ENCODE measurements around the gene CCNE1.

CCNE1 gene

DNA sequence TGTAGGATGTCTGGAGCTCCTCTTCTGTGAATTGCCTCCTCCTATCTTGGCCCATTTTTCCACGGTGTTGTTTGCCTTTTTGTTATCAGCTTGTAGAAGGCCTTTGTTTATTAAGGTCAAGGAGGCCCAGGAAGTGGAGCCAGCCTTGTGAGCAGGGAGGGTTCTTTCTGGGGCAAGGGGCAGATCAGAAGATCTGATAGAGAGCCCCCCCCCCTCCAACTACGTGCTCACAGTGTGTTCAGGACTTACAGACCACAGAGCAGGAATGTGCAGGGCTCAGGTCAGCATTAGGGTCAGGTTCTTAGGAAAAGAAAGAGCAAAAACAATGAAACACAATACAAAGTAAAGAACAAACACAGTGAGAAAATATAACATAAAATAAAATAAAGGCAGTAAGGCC, 59.4 kb downstream of the CCNE1 start:
- Histone ChIP-seq H3K79me2 (ENCODE audit: insufficient read depth, low read length) (no peaks in the 10 kb centered on the region), H3K4me1 (ENCODE audit: insufficient read depth, low read length) (peaks cover 2% of the 10 kb centered on the region; the same call in 1 of the 2 replicates), H3K9me3 (ENCODE audit: insufficient read depth, low read length, severe bottlenecking) (no peaks in the 10 kb centered on the region), H2AFZ (ENCODE audit: low read depth, low read length) (no peak overlapping the region), H3K9ac (ENCODE audit: low read depth, low read length) (no peak overlapping the region), H3K4me2 (ENCODE audit: insufficient read depth, low read length) (no peak overlapping the region), H3K4me3 (ENCODE audit: low read depth in 1 of 2, low read length in 2 of 2) (no peak overlapping the region), H4K20me1 (ENCODE audit: insufficient read depth, low read length) (no peaks in the 10 kb centered on the region), H3K27me3 (ENCODE audit: insufficient read depth, low read length, poor library complexity) (peaks cover under 1% of the 10 kb centered on the region), H3K27ac (ENCODE audit: low read length) (no peak overlapping the region), H3K36me3 (ENCODE audit: insufficient read depth, low read length) (no peaks in the 10 kb centered on the region)
- TF ChIP-seq, protein P1, sequence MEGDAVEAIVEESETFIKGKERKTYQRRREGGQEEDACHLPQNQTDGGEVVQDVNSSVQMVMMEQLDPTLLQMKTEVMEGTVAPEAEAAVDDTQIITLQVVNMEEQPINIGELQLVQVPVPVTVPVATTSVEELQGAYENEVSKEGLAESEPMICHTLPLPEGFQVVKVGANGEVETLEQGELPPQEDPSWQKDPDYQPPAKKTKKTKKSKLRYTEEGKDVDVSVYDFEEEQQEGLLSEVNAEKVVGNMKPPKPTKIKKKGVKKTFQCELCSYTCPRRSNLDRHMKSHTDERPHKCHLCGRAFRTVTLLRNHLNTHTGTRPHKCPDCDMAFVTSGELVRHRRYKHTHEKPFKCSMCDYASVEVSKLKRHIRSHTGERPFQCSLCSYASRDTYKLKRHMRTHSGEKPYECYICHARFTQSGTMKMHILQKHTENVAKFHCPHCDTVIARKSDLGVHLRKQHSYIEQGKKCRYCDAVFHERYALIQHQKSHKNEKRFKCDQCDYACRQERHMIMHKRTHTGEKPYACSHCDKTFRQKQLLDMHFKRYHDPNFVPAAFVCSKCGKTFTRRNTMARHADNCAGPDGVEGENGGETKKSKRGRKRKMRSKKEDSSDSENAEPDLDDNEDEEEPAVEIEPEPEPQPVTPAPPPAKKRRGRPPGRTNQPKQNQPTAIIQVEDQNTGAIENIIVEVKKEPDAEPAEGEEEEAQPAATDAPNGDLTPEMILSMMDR (IDR thresholded peaks at IDR 0.05; ENCODE audit: borderline replicate concordance, extremely low read depth, low read length, poor library complexity, severe bottlenecking): no peak
- no peak for TF ChIP-seq EZH2 (IDR thresholded peaks at IDR 0.05; ENCODE audit: borderline replicate concordance, low read depth, low read length, severe bottlenecking)
- no peak for ATAC-seq (ENCODE audit: insufficient read depth, low read depth)
- no peak for DNase-seq

DNA sequence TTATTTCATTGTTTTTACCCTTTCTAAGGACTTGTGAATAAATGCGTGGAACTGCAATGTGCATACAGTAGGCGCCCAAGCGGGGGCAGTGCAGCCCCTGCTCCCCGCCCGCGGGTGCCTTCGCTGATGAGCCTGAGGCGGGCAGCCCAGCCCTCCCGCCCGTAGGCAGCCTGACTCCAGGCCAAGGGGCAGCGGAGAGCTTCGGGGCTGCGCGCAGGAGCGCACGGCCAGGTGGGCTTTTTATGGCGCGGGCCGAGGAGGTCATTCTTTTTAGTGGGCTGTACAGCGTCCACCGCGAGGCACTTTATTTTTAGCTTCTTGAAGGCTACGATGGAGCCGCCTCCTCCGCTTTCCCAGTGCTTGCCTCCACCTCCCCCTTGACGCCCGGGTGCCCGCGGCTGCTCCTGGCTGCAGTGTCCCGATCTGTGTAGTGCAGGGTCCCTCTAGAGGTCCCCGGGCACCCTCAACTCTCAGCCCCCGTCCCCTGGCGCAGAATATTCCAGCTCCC, 60.5 kb downstream of the CCNE1 start:
- Histone ChIP-seq H3K9me3 (ENCODE audit: insufficient read depth, low read length, severe bottlenecking) (no peaks in the 10 kb centered on the region), H3K36me3 (ENCODE audit: insufficient read depth, low read length) (no peaks in the 10 kb centered on the region), H3K27me3 (ENCODE audit: insufficient read depth, low read length, poor library complexity) (no peaks in the 10 kb centered on the region), H3K4me3 (ENCODE audit: low read depth in 1 of 2, low read length in 2 of 2) (no peak overlapping the region), H3K4me2 (ENCODE audit: insufficient read depth, low read length) (no peak overlapping the region), H3K27ac (ENCODE audit: low read length) (no peak overlapping the region), H3K9ac (ENCODE audit: low read depth, low read length) (no peak overlapping the region), H2AFZ (ENCODE audit: low read depth, low read length) (no peak overlapping the region), H3K4me1 (ENCODE audit: insufficient read depth, low read length) (peaks cover 4% of the 10 kb centered on the region), H4K20me1 (ENCODE audit: insufficient read depth, low read length) (no peaks in the 10 kb centered on the region), H3K79me2 (ENCODE audit: insufficient read depth, low read length) (no peaks in the 10 kb centered on the region)
- ATAC-seq (ENCODE audit: insufficient read depth, low read depth) (no peak), DNase-seq (no peak)
- TF ChIP-seq, protein P1 (IDR thresholded peaks at IDR 0.05; ENCODE audit: borderline replicate concordance, extremely low read depth, low read length, poor library complexity, severe bottlenecking): no peak
- no peak for TF ChIP-seq EZH2 (IDR thresholded peaks at IDR 0.05; ENCODE audit: borderline replicate concordance, low read depth, low read length, severe bottlenecking)

DNA sequence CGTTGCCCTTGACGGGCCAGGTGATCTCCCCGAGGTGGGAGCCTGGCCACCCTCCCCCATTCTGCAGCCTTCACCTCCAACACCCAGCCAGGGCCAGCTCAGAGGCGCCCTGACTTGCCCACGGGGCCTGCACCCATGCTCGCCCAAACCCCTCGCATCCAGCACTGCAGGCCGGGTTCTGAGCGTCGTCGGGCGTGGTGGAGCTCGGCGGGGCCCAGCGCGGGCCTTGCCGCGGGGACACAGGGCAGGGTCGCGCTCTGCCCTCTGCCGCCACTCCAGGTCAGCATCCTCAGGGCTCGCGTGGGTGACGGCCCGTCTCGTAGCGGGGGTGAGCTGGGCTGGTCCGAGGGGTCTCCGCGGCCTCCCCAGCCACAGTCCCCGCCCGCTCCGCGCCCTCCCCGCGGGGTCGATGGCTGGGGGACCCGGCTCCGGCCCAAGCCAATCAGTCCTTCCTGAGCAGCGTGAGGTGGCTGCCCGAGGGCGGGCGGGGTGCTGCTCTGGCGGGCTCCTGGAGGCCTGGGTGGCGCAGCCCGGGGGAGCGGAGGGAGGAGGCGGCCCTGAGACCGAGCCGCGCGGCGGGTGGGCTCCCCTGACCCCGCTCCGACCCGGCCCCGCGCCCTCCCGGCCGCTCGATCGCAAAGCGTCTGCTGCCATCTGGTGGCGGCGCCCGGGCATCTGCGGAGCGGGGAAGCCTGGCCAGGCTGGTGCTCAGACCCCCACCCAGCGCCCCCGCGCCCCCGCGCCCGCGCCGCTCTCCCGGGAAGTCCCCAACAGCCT, 61.4 kb downstream of the CCNE1 start:
- peak overlapping the region; percentile 42; the same call in 1 of the 2 replicates for H3K4me2 ChIP-seq (ENCODE audit: insufficient read depth, low read length)
- H3K4me3 ChIP-seq (ENCODE audit: low read depth in 1 of 2, low read length in 2 of 2): no peak overlapping the region
- H3K79me2 ChIP-seq (ENCODE audit: insufficient read depth, low read length): no peaks in the 10 kb centered on the region
- no peak overlapping the region for H3K9ac ChIP-seq (ENCODE audit: low read depth, low read length)
- H3K36me3 ChIP-seq (ENCODE audit: insufficient read depth, low read length): no peaks in the 10 kb centered on the region
- H2AFZ ChIP-seq (ENCODE audit: low read depth, low read length): peak overlapping the region; percentile 25; the same call in 1 of the 2 replicates
- H3K9me3 ChIP-seq (ENCODE audit: insufficient read depth, low read length, severe bottlenecking): no peaks in the 10 kb centered on the region
- H4K20me1 ChIP-seq (ENCODE audit: insufficient read depth, low read length): no peaks in the 10 kb centered on the region
- H3K4me1 ChIP-seq (ENCODE audit: insufficient read depth, low read length): peaks cover 4% of the 10 kb centered on the region
- ATAC-seq (ENCODE audit: insufficient read depth, low read depth) (peak; percentile 77), DNase-seq (peak; percentile 43)
- TF ChIP-seq EZH2 (IDR thresholded peaks at IDR 0.05; ENCODE audit: borderline replicate concordance, low read depth, low read length, severe bottlenecking): no peak
- TF ChIP-seq, protein P1 (IDR thresholded peaks at IDR 0.05; ENCODE audit: borderline replicate concordance, extremely low read depth, low read length, poor library complexity, severe bottlenecking): peak; percentile 66
- no peaks in the 10 kb centered on the region for H3K27me3 ChIP-seq (ENCODE audit: insufficient read depth, low read length, poor library complexity)
- H3K27ac ChIP-seq (ENCODE audit: low read length): no peak overlapping the region

Data from DND-41 (cell line).